ENCODE data around the gene VAV3.

- TF ChIP-seq, protein P1, sequence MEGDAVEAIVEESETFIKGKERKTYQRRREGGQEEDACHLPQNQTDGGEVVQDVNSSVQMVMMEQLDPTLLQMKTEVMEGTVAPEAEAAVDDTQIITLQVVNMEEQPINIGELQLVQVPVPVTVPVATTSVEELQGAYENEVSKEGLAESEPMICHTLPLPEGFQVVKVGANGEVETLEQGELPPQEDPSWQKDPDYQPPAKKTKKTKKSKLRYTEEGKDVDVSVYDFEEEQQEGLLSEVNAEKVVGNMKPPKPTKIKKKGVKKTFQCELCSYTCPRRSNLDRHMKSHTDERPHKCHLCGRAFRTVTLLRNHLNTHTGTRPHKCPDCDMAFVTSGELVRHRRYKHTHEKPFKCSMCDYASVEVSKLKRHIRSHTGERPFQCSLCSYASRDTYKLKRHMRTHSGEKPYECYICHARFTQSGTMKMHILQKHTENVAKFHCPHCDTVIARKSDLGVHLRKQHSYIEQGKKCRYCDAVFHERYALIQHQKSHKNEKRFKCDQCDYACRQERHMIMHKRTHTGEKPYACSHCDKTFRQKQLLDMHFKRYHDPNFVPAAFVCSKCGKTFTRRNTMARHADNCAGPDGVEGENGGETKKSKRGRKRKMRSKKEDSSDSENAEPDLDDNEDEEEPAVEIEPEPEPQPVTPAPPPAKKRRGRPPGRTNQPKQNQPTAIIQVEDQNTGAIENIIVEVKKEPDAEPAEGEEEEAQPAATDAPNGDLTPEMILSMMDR (IDR thresholded peaks at IDR 0.05; ENCODE audit: insufficient read depth, low read depth, low read length), result no peak
- no peak for TF ChIP-seq EZH2 (IDR thresholded peaks at IDR 0.05; ENCODE audit: insufficient read depth, low read length)
Measured at GRCh38 chr1:107622535-107622934, 342.4 kb downstream of the VAV3 start.

Data from astrocyte (in vitro differentiated cells and primary cell).